ENCODE data around the gene PPP1R3F.

- TF ChIP-seq EZH2phosphoT487 (IDR thresholded peaks at IDR 0.05; ENCODE audit: low read depth, severe bottlenecking, unreplicated experiment), result no peak
- TF ChIP-seq, protein P1, sequence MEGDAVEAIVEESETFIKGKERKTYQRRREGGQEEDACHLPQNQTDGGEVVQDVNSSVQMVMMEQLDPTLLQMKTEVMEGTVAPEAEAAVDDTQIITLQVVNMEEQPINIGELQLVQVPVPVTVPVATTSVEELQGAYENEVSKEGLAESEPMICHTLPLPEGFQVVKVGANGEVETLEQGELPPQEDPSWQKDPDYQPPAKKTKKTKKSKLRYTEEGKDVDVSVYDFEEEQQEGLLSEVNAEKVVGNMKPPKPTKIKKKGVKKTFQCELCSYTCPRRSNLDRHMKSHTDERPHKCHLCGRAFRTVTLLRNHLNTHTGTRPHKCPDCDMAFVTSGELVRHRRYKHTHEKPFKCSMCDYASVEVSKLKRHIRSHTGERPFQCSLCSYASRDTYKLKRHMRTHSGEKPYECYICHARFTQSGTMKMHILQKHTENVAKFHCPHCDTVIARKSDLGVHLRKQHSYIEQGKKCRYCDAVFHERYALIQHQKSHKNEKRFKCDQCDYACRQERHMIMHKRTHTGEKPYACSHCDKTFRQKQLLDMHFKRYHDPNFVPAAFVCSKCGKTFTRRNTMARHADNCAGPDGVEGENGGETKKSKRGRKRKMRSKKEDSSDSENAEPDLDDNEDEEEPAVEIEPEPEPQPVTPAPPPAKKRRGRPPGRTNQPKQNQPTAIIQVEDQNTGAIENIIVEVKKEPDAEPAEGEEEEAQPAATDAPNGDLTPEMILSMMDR (IDR thresholded peaks at IDR 0.05; ENCODE audit: poor library complexity), result no peak
Observed at GRCh38 chrX:49238735-49239134, 30.9 kb upstream of the PPP1R3F start.
